HCT116 (cell line): ENCODE data around the gene BMP7.

Experiments
- ELF1 ChIP-seq: IDR thresholded peaks from 2 replicates; pipeline ENCODE4 v1.6.1; 2012; ENCODE audit warnings: low read depth, borderline replicate concordance
- EZH2 ChIP-seq: fragments of 200-600 bp; sonication (generic); IDR thresholded peaks from 2 replicates; pipeline ENCODE4 v1.6.1; 2017; ENCODE audit warnings: antibody characterized with exemption, mixed run types
- POLR2AphosphoS5 ChIP-seq: IDR thresholded peaks from 2 replicates; pipeline ENCODE4 v1.6.1; 2011; ENCODE audit warnings: mild to moderate bottlenecking, low read depth, low read length, moderate library complexity
- RAD21 ChIP-seq: IDR thresholded peaks from 2 replicates; pipeline ENCODE4 v1.6.1; 2012; ENCODE audit warnings: low read depth, mild to moderate bottlenecking
- SRF ChIP-seq: IDR thresholded peaks from 2 replicates; pipeline ENCODE4 v1.6.1; 2012; ENCODE audit warnings: low read depth
- YY1 ChIP-seq: IDR thresholded peaks from 2 replicates; pipeline ENCODE4 v1.6.1; 2011; ENCODE audit warnings: low read length, low read depth, moderate library complexity, mild to moderate bottlenecking; ENCODE audit not compliant: insufficient replicate concordance; ENCODE audit errors: extremely low read depth
- ZBTB33 ChIP-seq: IDR thresholded peaks from 2 replicates; pipeline ENCODE4 v1.6.1; 2011; ENCODE audit warnings: mild to moderate bottlenecking, low read length, moderate library complexity; ENCODE audit not compliant: insufficient replicate concordance; ENCODE audit errors: extremely low read depth
- ZFX ChIP-seq: fragments of 450-650 bp; IDR thresholded peaks from 2 replicates; pipeline ENCODE4 v1.6.1; 2017
- ZNF274 ChIP-seq: fragments of 200-500 bp; sonication (Bioruptor generic); IDR thresholded peaks from 2 replicates; pipeline ENCODE4 v1.6.1; 2014; ENCODE audit warnings: mild to moderate bottlenecking, low read depth, low read length, inconsistent platforms
- TF ChIP-seq, protein P1 (sequence below), 3 experiments: fragments of 200-600 bp in 1 of 3; sonication (generic) in 1 of 3; IDR thresholded peaks in 2 of 3; conservative IDR thresholded peaks in 1 of 3; 2 replicates each; pipeline ENCODE4 v1.5.1; 2012 to 2017; ENCODE audit warnings: low read depth in 2 of 3, low read length in 2 of 3, antibody characterized with exemption in 1 of 3, borderline replicate concordance in 1 of 3, control low read depth in 1 of 3, mild to moderate bottlenecking in 1 of 3, mixed read lengths in 1 of 3, mixed run types in 1 of 3, moderate library complexity in 1 of 3; ENCODE audit not compliant: insufficient read depth in 1 of 3
- TF ChIP-seq, protein P2 (sequence below): IDR thresholded peaks from 2 replicates; pipeline ENCODE4 v1.6.1; 2012

GRCh38 chr20:57146155-57146554, 120.3 kb downstream of the BMP7 start:
- TF ChIP-seq POLR2AphosphoS5 (no peak), YY1 (no peak), RAD21 (no peak), ZBTB33 (no peak), ELF1 (no peak), EZH2 (no peak), ZFX (no peak), ZNF274 (no peak), SRF (no peak)
- TF ChIP-seq, protein P1, sequence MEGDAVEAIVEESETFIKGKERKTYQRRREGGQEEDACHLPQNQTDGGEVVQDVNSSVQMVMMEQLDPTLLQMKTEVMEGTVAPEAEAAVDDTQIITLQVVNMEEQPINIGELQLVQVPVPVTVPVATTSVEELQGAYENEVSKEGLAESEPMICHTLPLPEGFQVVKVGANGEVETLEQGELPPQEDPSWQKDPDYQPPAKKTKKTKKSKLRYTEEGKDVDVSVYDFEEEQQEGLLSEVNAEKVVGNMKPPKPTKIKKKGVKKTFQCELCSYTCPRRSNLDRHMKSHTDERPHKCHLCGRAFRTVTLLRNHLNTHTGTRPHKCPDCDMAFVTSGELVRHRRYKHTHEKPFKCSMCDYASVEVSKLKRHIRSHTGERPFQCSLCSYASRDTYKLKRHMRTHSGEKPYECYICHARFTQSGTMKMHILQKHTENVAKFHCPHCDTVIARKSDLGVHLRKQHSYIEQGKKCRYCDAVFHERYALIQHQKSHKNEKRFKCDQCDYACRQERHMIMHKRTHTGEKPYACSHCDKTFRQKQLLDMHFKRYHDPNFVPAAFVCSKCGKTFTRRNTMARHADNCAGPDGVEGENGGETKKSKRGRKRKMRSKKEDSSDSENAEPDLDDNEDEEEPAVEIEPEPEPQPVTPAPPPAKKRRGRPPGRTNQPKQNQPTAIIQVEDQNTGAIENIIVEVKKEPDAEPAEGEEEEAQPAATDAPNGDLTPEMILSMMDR (IDR thresholded peaks at IDR 0.05 in 2 of 3, conservative IDR thresholded peaks at IDR 0.05 in 1 of 3; ENCODE audit: borderline replicate concordance in 1 of 3, insufficient read depth in 1 of 3, low read depth in 2 of 3, low read length in 2 of 3), result no peak
- TF ChIP-seq, protein P2, sequence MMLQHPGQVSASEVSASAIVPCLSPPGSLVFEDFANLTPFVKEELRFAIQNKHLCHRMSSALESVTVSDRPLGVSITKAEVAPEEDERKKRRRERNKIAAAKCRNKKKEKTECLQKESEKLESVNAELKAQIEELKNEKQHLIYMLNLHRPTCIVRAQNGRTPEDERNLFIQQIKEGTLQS, result no peak
